OCI-LY1 (cell line): ENCODE data around the gene UMPS.

Experiments used
- H2AFZ ChIP-seq: fragments of 200-600 bp; sonication (generic), shearing (Covaris generic); 2 replicates; pipeline ENCODE4 v1.6.0; 2014; ENCODE audit warnings: antibody characterized with exemption, mild to moderate bottlenecking, low read length
- H3F3A ChIP-seq: fragments of 200-600 bp; sonication (generic), shearing (Covaris generic); 2 replicates; pipeline ENCODE4 v1.6.0; 2014; ENCODE audit warnings: mild to moderate bottlenecking, antibody characterized with exemption, low read length, moderate library complexity; ENCODE audit not compliant: insufficient read depth
- H3K27ac ChIP-seq: fragments of 200-600 bp; sonication (generic); 2 replicates; pipeline ENCODE4 v1.5.1; 2014; ENCODE audit warnings: low read length, mixed run types, mild to moderate bottlenecking, low read depth; ENCODE audit not compliant: poor library complexity, severe bottlenecking
- H3K27me3 ChIP-seq: fragments of 200-600 bp; sonication (generic); 2 replicates; pipeline ENCODE4 v1.6.0; 2014; ENCODE audit warnings: antibody characterized with exemption, mild to moderate bottlenecking, low read length, moderate library complexity; ENCODE audit not compliant: insufficient read depth
- H3K36me3 ChIP-seq: fragments of 200-600 bp; sonication (generic); 2 replicates; pipeline ENCODE4 v1.6.1; 2014; ENCODE audit warnings: mild to moderate bottlenecking, antibody characterized with exemption, low read length, moderate library complexity, mixed read lengths; ENCODE audit not compliant: insufficient read depth
- H3K4me1 ChIP-seq: fragments of 200-600 bp; sonication (generic); 2 replicates; pipeline ENCODE4 v1.5.1; 2014; ENCODE audit warnings: mild to moderate bottlenecking, low read length, moderate library complexity; ENCODE audit not compliant: insufficient read depth, severe bottlenecking
- H3K4me2 ChIP-seq: fragments of 200-600 bp; sonication (generic), shearing (Covaris generic); 2 replicates; pipeline ENCODE4 v1.6.1; 2014; ENCODE audit warnings: low read length
- H3K4me3 ChIP-seq: fragments of 200-600 bp; sonication (generic); 2 replicates; pipeline ENCODE4 v1.5.1; 2014; ENCODE audit warnings: low read length, low read depth, mild to moderate bottlenecking, mixed read lengths; ENCODE audit not compliant: poor library complexity, severe bottlenecking
- H3K79me2 ChIP-seq: fragments of 200-600 bp; shearing (Covaris generic); 2 replicates; pipeline ENCODE4 v1.6.1; 2016; ENCODE audit warnings: mixed run types, low read length, mixed read lengths; ENCODE audit not compliant: insufficient read depth
- H3K9ac ChIP-seq: fragments of 200-600 bp; sonication (generic), shearing (Covaris generic); 2 replicates; pipeline ENCODE4 v1.6.1; 2014; ENCODE audit warnings: mild to moderate bottlenecking, low read length, mixed read lengths
- H3K9me2 ChIP-seq: fragments of 200-600 bp; sonication (generic), shearing (Covaris generic); 2 replicates; pipeline ENCODE4 v1.6.1; 2014; ENCODE audit warnings: low read depth, mild to moderate bottlenecking, low read length, mixed read lengths
- H3K9me3 ChIP-seq: fragments of 200-600 bp; shearing (Covaris generic); 2 replicates; pipeline ENCODE4 v1.6.1; 2014; ENCODE audit warnings: low read length, mixed read lengths
- H4K20me1 ChIP-seq: fragments of 200-600 bp; sonication (generic), shearing (Covaris generic); 2 replicates; pipeline ENCODE4 v1.6.0; 2016; ENCODE audit warnings: mild to moderate bottlenecking, low read length; ENCODE audit not compliant: insufficient read depth
- CTCF ChIP-seq: fragments of 200-600 bp; sonication (generic), shearing (Covaris generic); IDR thresholded peaks from 2 replicates; pipeline ENCODE4 v1.5.1; 2017; ENCODE audit warnings: mild to moderate bottlenecking, antibody characterized with exemption, low read length, moderate library complexity, mixed read lengths
- EZH2 ChIP-seq: fragments of 200-600 bp; sonication (generic), shearing (Covaris generic); IDR thresholded peaks from 2 replicates; pipeline ENCODE4 v1.8.0; 2017; ENCODE audit warnings: borderline replicate concordance, mixed run types, mild to moderate bottlenecking, antibody characterized with exemption, low read length, moderate library complexity, mixed read lengths

The UMPS gene

GRCh38 chr3:124784686-124785382, 54.6 kb downstream of the UMPS start:
- Histone ChIP-seq H3K79me2 (no peaks in the 10 kb centered on the region), H3K4me1 (no peaks in the 10 kb centered on the region), H3K27ac (no peak overlapping the region), H2AFZ (no peak overlapping the region), H3K4me3 (no peak overlapping the region), H3K27me3 (0 out of 2 replicates have a peak, but pooled peaks cover 4% of the 10 kb centered on the region), H3K9ac (no peak overlapping the region), H4K20me1 (no peaks in the 10 kb centered on the region), H3K9me2 (no peaks in the 10 kb centered on the region), H3K4me2 (no peak overlapping the region), H3K36me3 (no peaks in the 10 kb centered on the region), H3K9me3 (no peaks in the 10 kb centered on the region), H3F3A (no peaks in the 10 kb centered on the region)
- no peak for TF ChIP-seq CTCF
- TF ChIP-seq EZH2: no peak

GRCh38 chr3:124785973-124786372, 55.7 kb downstream of the UMPS start:
- H3K27me3 ChIP-seq: peaks cover 4% of the 10 kb centered on the region; the same call in 1 of the 2 replicates
- H3K27ac ChIP-seq: no peak overlapping the region
- H3F3A ChIP-seq: no peaks in the 10 kb centered on the region
- no peaks in the 10 kb centered on the region for H3K4me1 ChIP-seq
- no peaks in the 10 kb centered on the region for H3K79me2 ChIP-seq
- TF ChIP-seq CTCF: no peak
- no peak for TF ChIP-seq EZH2
- no peak overlapping the region for H2AFZ ChIP-seq
- no peaks in the 10 kb centered on the region for H3K9me2 ChIP-seq
- H4K20me1 ChIP-seq: no peaks in the 10 kb centered on the region
- no peak overlapping the region for H3K9ac ChIP-seq
- no peak overlapping the region for H3K4me3 ChIP-seq
- no peak overlapping the region for H3K4me2 ChIP-seq
- no peaks in the 10 kb centered on the region for H3K9me3 ChIP-seq
- no peaks in the 10 kb centered on the region for H3K36me3 ChIP-seq

- H3K4me3 ChIP-seq: no peak overlapping the region
- H3K9me2 ChIP-seq: no peaks in the 10 kb centered on the region
- no peaks in the 10 kb centered on the region for H3K4me1 ChIP-seq
- no peaks in the 10 kb centered on the region for H3F3A ChIP-seq
- no peaks in the 10 kb centered on the region for H3K9me3 ChIP-seq
- no peak overlapping the region for H3K27ac ChIP-seq
- H2AFZ ChIP-seq: no peak overlapping the region
- peaks cover 4% of the 10 kb centered on the region; the same call in 1 of the 2 replicates for H3K27me3 ChIP-seq
- H4K20me1 ChIP-seq: no peaks in the 10 kb centered on the region
- H3K79me2 ChIP-seq: no peaks in the 10 kb centered on the region
- TF ChIP-seq EZH2 (no peak), CTCF (peak; percentile 28; the same call in 1 of the 2 replicates)
- H3K9ac ChIP-seq: no peak overlapping the region
- no peak overlapping the region for H3K4me2 ChIP-seq
- no peaks in the 10 kb centered on the region for H3K36me3 ChIP-seq
These were observed 56.4 kb downstream of the UMPS start for GRCh38 chr3:124786511-124787241.
